Measurements from ENCODE around the gene TGFBR2.

Gene TGFBR2

DNA sequence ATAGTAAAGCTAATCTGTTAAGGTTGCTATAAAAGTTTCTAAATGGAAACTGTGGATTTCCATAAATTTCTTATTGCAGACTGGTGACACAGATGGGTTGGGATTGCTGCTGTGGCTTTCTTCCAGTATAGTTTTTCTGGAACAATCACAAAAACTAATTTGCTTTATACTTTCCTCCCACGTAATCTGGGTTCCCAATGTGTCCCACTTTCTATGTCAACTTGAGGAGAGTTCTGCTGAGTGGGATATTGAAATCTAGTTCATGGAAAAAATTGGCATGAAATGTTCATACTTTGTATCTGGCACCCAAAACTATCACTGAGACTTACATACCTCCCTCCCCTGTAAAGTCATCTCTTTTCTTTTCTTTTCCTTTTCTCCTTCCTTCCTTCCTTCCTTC, 126.8 kb downstream of the TGFBR2 start:
- no peak overlapping the region for H3K18ac ChIP-seq (ENCODE audit: low read length)
- H3K4ac ChIP-seq (ENCODE audit: low read depth, low read length), result no peak overlapping the region
- no peak for DNase-seq
- H3K4me3 ChIP-seq (ENCODE audit: low read depth, low read length), result no peak overlapping the region
- no peaks in the 10 kb centered on the region for H3K36me3 ChIP-seq (ENCODE audit: control insufficient read depth in 1 of 2, insufficient read depth in 2 of 2, low read length in 2 of 2)
- no peaks in the 10 kb centered on the region for H3K27me3 ChIP-seq (ENCODE audit: insufficient read depth, low read length)
- no peak overlapping the region for H4K12ac ChIP-seq (ENCODE audit: low read depth, low read length)
- no peak overlapping the region for H2BK5ac ChIP-seq (ENCODE audit: low read depth, low read length, poor library complexity)
- H3K79me2 ChIP-seq (ENCODE audit: control insufficient read depth, insufficient read depth, low read length, poor library complexity), result no peaks in the 10 kb centered on the region
- no peak overlapping the region for H4K8ac ChIP-seq (ENCODE audit: low read depth, low read length)
- no peak overlapping the region for H3K14ac ChIP-seq (ENCODE audit: low read length)
- no peak overlapping the region for H3K27ac ChIP-seq (ENCODE audit: low read depth, low read length)
- no peaks in the 10 kb centered on the region for H3K4me1 ChIP-seq (ENCODE audit: control insufficient read depth in 1 of 2, insufficient read depth in 2 of 2, low read length in 2 of 2)
- H3K9me3 ChIP-seq (ENCODE audit: insufficient read depth, low read depth, low read length), result no peaks in the 10 kb centered on the region
- no peaks in the 10 kb centered on the region for H3K79me1 ChIP-seq (ENCODE audit: low read length)
- H3K9ac ChIP-seq (ENCODE audit: low read length), result no peak overlapping the region
- H4K91ac ChIP-seq (ENCODE audit: low read depth, low read length), result no peak overlapping the region
- no peak overlapping the region for H2BK120ac ChIP-seq (ENCODE audit: insufficient read depth, low read length, poor library complexity)
- no peak overlapping the region for H2BK12ac ChIP-seq (ENCODE audit: low read length)
- no peak overlapping the region for H2AK5ac ChIP-seq (ENCODE audit: low read length)
- WGBS (ENCODE audit: extremely low coverage, insufficient coverage, insufficient read length), result no CpG with 5 or more reads among the region's 1 CpG
- no peak overlapping the region for H3K4me2 ChIP-seq (ENCODE audit: low read length)
- H2AFZ ChIP-seq (ENCODE audit: insufficient read depth, low read length, poor library complexity), result no peak overlapping the region
- no peak overlapping the region for H3K23ac ChIP-seq (ENCODE audit: low read length)

DNA sequence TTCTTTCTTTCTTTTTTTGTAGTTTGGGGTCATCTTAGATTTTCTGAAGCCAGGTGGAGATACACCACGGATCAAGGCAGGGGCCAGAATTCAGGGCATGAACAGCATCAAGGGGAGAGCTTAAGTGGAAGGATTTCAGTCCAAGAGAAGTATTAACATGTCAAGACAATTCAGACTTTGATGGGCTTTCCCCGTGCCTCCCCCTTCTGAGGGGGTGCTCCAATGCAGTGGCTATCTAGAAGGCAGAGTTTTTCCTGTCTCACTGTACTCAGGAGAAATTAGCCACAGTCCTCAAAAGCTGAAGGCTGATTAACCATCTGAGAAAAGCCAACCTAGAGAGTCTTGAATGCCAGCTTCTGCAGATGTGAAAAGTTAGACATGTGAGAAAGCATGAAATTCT, 127.3 kb downstream of the TGFBR2 start:
- Histone ChIP-seq H2AFZ (ENCODE audit: insufficient read depth, low read length, poor library complexity) (no peak overlapping the region), H3K4me3 (ENCODE audit: low read depth, low read length) (no peak overlapping the region), H3K36me3 (ENCODE audit: control insufficient read depth in 1 of 2, insufficient read depth in 2 of 2, low read length in 2 of 2) (no peaks in the 10 kb centered on the region), H4K91ac (ENCODE audit: low read depth, low read length) (no peak overlapping the region), H4K12ac (ENCODE audit: low read depth, low read length) (no peak overlapping the region), H3K79me2 (ENCODE audit: control insufficient read depth, insufficient read depth, low read length, poor library complexity) (no peaks in the 10 kb centered on the region), H3K14ac (ENCODE audit: low read length) (no peak overlapping the region), H3K4me1 (ENCODE audit: control insufficient read depth in 1 of 2, insufficient read depth in 2 of 2, low read length in 2 of 2) (no peaks in the 10 kb centered on the region), H3K18ac (ENCODE audit: low read length) (no peak overlapping the region), H3K9me3 (ENCODE audit: insufficient read depth, low read depth, low read length) (no peaks in the 10 kb centered on the region), H3K4ac (ENCODE audit: low read depth, low read length) (no peak overlapping the region), H3K27ac (ENCODE audit: low read depth, low read length) (no peak overlapping the region), H3K79me1 (ENCODE audit: low read length) (no peaks in the 10 kb centered on the region), H3K9ac (ENCODE audit: low read length) (no peak overlapping the region), H3K4me2 (ENCODE audit: low read length) (no peak overlapping the region), H4K8ac (ENCODE audit: low read depth, low read length) (no peak overlapping the region), H2BK12ac (ENCODE audit: low read length) (no peak overlapping the region), H2AK5ac (ENCODE audit: low read length) (no peak overlapping the region), H2BK120ac (ENCODE audit: insufficient read depth, low read length, poor library complexity) (no peak overlapping the region), H2BK5ac (ENCODE audit: low read depth, low read length, poor library complexity) (no peak overlapping the region), H3K23ac (ENCODE audit: low read length) (no peak overlapping the region), H3K27me3 (ENCODE audit: insufficient read depth, low read length) (no peaks in the 10 kb centered on the region)
- WGBS (ENCODE audit: extremely low coverage, insufficient coverage, insufficient read length), result no CpG with 5 or more reads among the region's 2 CpGs
- no peak for DNase-seq

DNA sequence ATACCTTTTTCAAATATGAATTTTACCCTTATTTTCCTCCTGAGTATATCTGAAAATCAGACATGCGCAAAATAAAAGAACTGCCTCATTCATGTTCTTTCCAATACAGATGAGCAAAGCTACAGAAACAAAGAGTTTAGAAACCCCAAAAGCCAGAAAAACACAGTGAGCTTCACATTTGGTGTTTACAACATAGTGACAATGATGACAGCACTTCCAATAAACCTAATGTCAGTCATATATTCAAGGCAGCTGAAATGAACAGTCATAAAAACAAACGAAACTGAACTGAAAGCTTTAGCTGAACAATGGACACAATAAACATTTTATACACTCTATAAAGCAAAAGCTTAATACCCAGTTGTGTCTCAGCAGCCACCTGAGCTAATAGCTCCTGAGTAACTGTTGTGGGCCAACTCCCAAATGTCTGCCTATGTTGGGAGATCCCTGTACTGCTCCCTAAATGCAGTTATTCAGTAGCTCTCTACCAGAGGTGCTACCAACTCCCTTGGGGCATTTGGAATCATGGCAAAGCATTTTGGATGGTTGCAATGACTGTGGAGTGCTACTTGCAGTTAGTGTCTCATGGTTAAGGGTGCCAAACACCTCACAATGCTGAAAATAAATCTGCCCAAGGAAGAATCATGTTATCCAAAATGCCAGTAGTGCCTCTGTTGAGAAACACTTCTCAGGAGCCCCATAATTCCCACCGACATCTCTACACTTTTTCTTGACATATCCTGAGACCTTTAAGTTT, 131.5 kb downstream of the TGFBR2 start:
- Histone ChIP-seq H2BK5ac (ENCODE audit: low read depth, low read length, poor library complexity) (no peak overlapping the region), H2AK5ac (ENCODE audit: low read length) (no peak overlapping the region), H2AFZ (ENCODE audit: insufficient read depth, low read length, poor library complexity) (no peak overlapping the region), H3K4me1 (ENCODE audit: control insufficient read depth in 1 of 2, insufficient read depth in 2 of 2, low read length in 2 of 2) (no peaks in the 10 kb centered on the region), H3K79me2 (ENCODE audit: control insufficient read depth, insufficient read depth, low read length, poor library complexity) (no peaks in the 10 kb centered on the region), H3K36me3 (ENCODE audit: control insufficient read depth in 1 of 2, insufficient read depth in 2 of 2, low read length in 2 of 2) (no peaks in the 10 kb centered on the region), H3K4me2 (ENCODE audit: low read length) (no peak overlapping the region), H4K8ac (ENCODE audit: low read depth, low read length) (no peak overlapping the region), H2BK120ac (ENCODE audit: insufficient read depth, low read length, poor library complexity) (no peak overlapping the region), H4K12ac (ENCODE audit: low read depth, low read length) (no peak overlapping the region), H3K14ac (ENCODE audit: low read length) (no peak overlapping the region), H2BK12ac (ENCODE audit: low read length) (no peak overlapping the region), H3K9me3 (ENCODE audit: insufficient read depth, low read depth, low read length) (no peaks in the 10 kb centered on the region), H3K27me3 (ENCODE audit: insufficient read depth, low read length) (no peaks in the 10 kb centered on the region), H3K18ac (ENCODE audit: low read length) (no peak overlapping the region), H3K4me3 (ENCODE audit: low read depth, low read length) (no peak overlapping the region), H4K91ac (ENCODE audit: low read depth, low read length) (no peak overlapping the region), H3K23ac (ENCODE audit: low read length) (no peak overlapping the region), H3K4ac (ENCODE audit: low read depth, low read length) (no peak overlapping the region), H3K27ac (ENCODE audit: low read depth, low read length) (no peak overlapping the region), H3K79me1 (ENCODE audit: low read length) (no peaks in the 10 kb centered on the region), H3K9ac (ENCODE audit: low read length) (no peak overlapping the region)
- no CpG with 5 or more reads among the region's 3 CpGs for WGBS (ENCODE audit: extremely low coverage, insufficient coverage, insufficient read length)
- no peak for DNase-seq

DNA sequence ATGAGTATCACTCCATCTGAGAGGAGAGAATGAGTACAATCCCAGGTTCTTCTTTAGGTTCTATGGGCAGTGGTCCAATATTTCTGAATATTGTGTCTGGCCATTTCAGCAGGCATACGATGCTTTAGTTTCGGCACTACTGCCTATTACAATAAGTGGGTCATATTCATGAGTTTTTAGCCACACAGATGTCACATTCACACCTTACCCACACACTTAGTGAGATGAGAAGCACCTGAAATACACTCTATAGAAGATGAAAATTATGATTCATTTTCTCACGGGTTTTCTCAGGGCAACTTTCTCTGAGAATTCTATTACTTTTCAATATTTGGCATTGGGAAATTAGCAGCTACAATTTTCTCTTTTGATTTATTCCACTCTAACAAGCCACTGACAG, 132.2 kb downstream of the TGFBR2 start:
- no peak overlapping the region for H2BK12ac ChIP-seq (ENCODE audit: low read length)
- H3K23ac ChIP-seq (ENCODE audit: low read length), result no peak overlapping the region
- DNase-seq, result no peak
- H2BK120ac ChIP-seq (ENCODE audit: insufficient read depth, low read length, poor library complexity), result no peak overlapping the region
- no peaks in the 10 kb centered on the region for H3K4me1 ChIP-seq (ENCODE audit: control insufficient read depth in 1 of 2, insufficient read depth in 2 of 2, low read length in 2 of 2)
- no peak overlapping the region for H4K8ac ChIP-seq (ENCODE audit: low read depth, low read length)
- no peak overlapping the region for H2BK5ac ChIP-seq (ENCODE audit: low read depth, low read length, poor library complexity)
- H4K91ac ChIP-seq (ENCODE audit: low read depth, low read length), result no peak overlapping the region
- no peak overlapping the region for H3K27ac ChIP-seq (ENCODE audit: low read depth, low read length)
- no peak overlapping the region for H3K14ac ChIP-seq (ENCODE audit: low read length)
- H3K4me2 ChIP-seq (ENCODE audit: low read length), result no peak overlapping the region
- no peak overlapping the region for H2AK5ac ChIP-seq (ENCODE audit: low read length)
- no peaks in the 10 kb centered on the region for H3K79me1 ChIP-seq (ENCODE audit: low read length)
- no peak overlapping the region for H3K4ac ChIP-seq (ENCODE audit: low read depth, low read length)
- H3K27me3 ChIP-seq (ENCODE audit: insufficient read depth, low read length), result no peaks in the 10 kb centered on the region
- no peak overlapping the region for H3K4me3 ChIP-seq (ENCODE audit: low read depth, low read length)
- H3K79me2 ChIP-seq (ENCODE audit: control insufficient read depth, insufficient read depth, low read length, poor library complexity), result no peaks in the 10 kb centered on the region
- H4K12ac ChIP-seq (ENCODE audit: low read depth, low read length), result no peak overlapping the region
- H3K9me3 ChIP-seq (ENCODE audit: insufficient read depth, low read depth, low read length), result no peaks in the 10 kb centered on the region
- H3K9ac ChIP-seq (ENCODE audit: low read length), result no peak overlapping the region
- no peak overlapping the region for H2AFZ ChIP-seq (ENCODE audit: insufficient read depth, low read length, poor library complexity)
- WGBS (ENCODE audit: extremely low coverage, insufficient coverage, insufficient read length), result no CpG with 5 or more reads among the region's 3 CpGs
- H3K36me3 ChIP-seq (ENCODE audit: control insufficient read depth in 1 of 2, insufficient read depth in 2 of 2, low read length in 2 of 2), result no peaks in the 10 kb centered on the region
- H3K18ac ChIP-seq (ENCODE audit: low read length), result no peak overlapping the region
